HEK293T (cell line): ENCODE data around the gene WDR18.
A peak's percentile ranks its signal among the peaks of the same experiment; 100 is the strongest.

Source experiments
- CTCF ChIA-PET: fragments of 350-600 bp; formaldehyde crosslinking; extraction: SDS; loops from one replicate; lab custom pipeline; 2021; ENCODE audit warnings: antibody characterized with exemption, inconsistent platforms; lab: Yijun Ruan, JAX
- POLR2A ChIA-PET: fragments of 350-600 bp; formaldehyde crosslinking; extraction: SDS; loops from one replicate; lab custom pipeline; 2020; ENCODE audit warnings: antibody characterized with exemption, inconsistent platforms; lab: Yijun Ruan, JAX
- DNase-seq: peaks from one replicate; pipeline ENCODE4 v3.0.0; 2012; ENCODE audit warnings: mixed read lengths; ENCODE audit errors: extremely low spot score
- ARNT ChIP-seq: fragments of 450-650 bp; IDR thresholded peaks from 2 replicates; pipeline ENCODE4 v1.6.1; 2017; ENCODE audit warnings: mild to moderate bottlenecking
- BHLHE40 ChIP-seq: fragments of 450-650 bp; IDR thresholded peaks from 2 replicates; pipeline ENCODE4 v1.6.1; 2016; ENCODE audit warnings: mild to moderate bottlenecking, moderate library complexity, borderline replicate concordance
- CTBP1 ChIP-seq: fragments of 450-650 bp; IDR thresholded peaks from 2 replicates; pipeline ENCODE4 v1.6.1; 2016; ENCODE audit warnings: borderline replicate concordance
- ELF4 ChIP-seq: fragments of 450-650 bp; IDR thresholded peaks from 2 replicates; pipeline ENCODE4 v1.6.1; 2017; ENCODE audit warnings: antibody characterized with exemption
- FOXA1 ChIP-seq: fragments of 450-650 bp; IDR thresholded peaks from 2 replicates; pipeline ENCODE4 v1.6.1; 2016; ENCODE audit warnings: mild to moderate bottlenecking
- FOXK2 ChIP-seq: fragments of 450-650 bp; IDR thresholded peaks from 2 replicates; pipeline ENCODE4 v1.6.1; 2016; ENCODE audit warnings: mild to moderate bottlenecking
- FOXM1 ChIP-seq: fragments of 450-650 bp; IDR thresholded peaks from 2 replicates; pipeline ENCODE4 v1.6.1; 2017; ENCODE audit warnings: mild to moderate bottlenecking, borderline replicate concordance
- HDGF ChIP-seq: fragments of 450-650 bp; IDR thresholded peaks from 2 replicates; pipeline ENCODE4 v1.6.1; 2017; ENCODE audit warnings: antibody characterized with exemption, borderline replicate concordance
- L3MBTL2 ChIP-seq: fragments of 450-650 bp; conservative IDR thresholded peaks from 2 replicates; pipeline ENCODE4 v1.6.1; 2016; ENCODE audit warnings: mild to moderate bottlenecking
- LEF1 ChIP-seq: fragments of 450-650 bp; IDR thresholded peaks from 2 replicates; pipeline ENCODE4 v1.6.1; 2017; ENCODE audit warnings: mild to moderate bottlenecking, borderline replicate concordance
- NFRKB ChIP-seq: fragments of 450-650 bp; IDR thresholded peaks from 2 replicates; pipeline ENCODE4 v1.6.1; 2016; ENCODE audit warnings: mild to moderate bottlenecking, moderate library complexity
- PKNOX1 ChIP-seq: fragments of 450-650 bp; IDR thresholded peaks from 2 replicates; pipeline ENCODE4 v1.6.1; 2016
- SP1 ChIP-seq: fragments of 450-650 bp; IDR thresholded peaks from 2 replicates; pipeline ENCODE4 v1.6.1; 2017
- SUZ12 ChIP-seq: fragments of 450-650 bp; IDR thresholded peaks from 2 replicates; pipeline ENCODE4 v1.6.1; 2016; ENCODE audit warnings: mild to moderate bottlenecking
- TARDBP ChIP-seq: fragments of 450-650 bp; IDR thresholded peaks from 2 replicates; pipeline ENCODE4 v1.6.1; 2016
- ZNF384 ChIP-seq: fragments of 450-650 bp; IDR thresholded peaks from 2 replicates; pipeline ENCODE4 v1.6.1; 2016

Gene WDR18

GRCh38 chr19:960601-960938, 23.6 kb upstream of the WDR18 start:
- no peak for DNase-seq
- POLR2A ChIA-PET = no interaction called here
- CTCF ChIA-PET = no interaction called here

GRCh38 chr19:961866-962620, 22.1 kb upstream of the WDR18 start:
- CTCF ChIA-PET = interaction anchor here (0.6 kb wide), 1 partner anchor 34 kb away, joined by 3 read pairs; no protein-coding TSS in a partner anchor
- POLR2A ChIA-PET = no interaction called here
- DNase-seq = no peak
- no peak for TF ChIP-seq ELF4
- TF ChIP-seq HDGF = no peak
- TF ChIP-seq SP1 = no peak
- TF ChIP-seq BHLHE40 = no peak
- 0 out of 2 replicates have a peak, but pooled peaks have one; percentile 38 for TF ChIP-seq ZNF384
- TF ChIP-seq CTBP1 = no peak
- TF ChIP-seq SUZ12 = no peak
- no peak for TF ChIP-seq ARNT

More at GRCh38 chr19:960601-960938, 23.6 kb upstream of the WDR18 start:
- TF ChIP-seq SP1 (no peak), SUZ12 (no peak), FOXA1 (no peak), FOXK2 (no peak), BHLHE40 (no peak), ZNF384 (no peak), ARNT (no peak), PKNOX1 (no peak), ELF4 (no peak), NFRKB (no peak), HDGF (no peak), CTBP1 (no peak)

GRCh38 chr19:962683-963400, 21.3 kb upstream of the WDR18 start:
- ChIA-PET POLR2A (no interaction called here), CTCF (no interaction called here)
- no peak for DNase-seq
- TF ChIP-seq ARNT (no peak), FOXK2 (no peak), SUZ12 (no peak), L3MBTL2 (no peak), LEF1 (no peak), SP1 (no peak), PKNOX1 (no peak), FOXA1 (no peak), TARDBP (no peak), HDGF (no peak), ZNF384 (no peak)

GRCh38 chr19:963486-963951, 20.6 kb upstream of the WDR18 start:
- ChIA-PET CTCF (no interaction called here), POLR2A (no interaction called here)
- no peak for DNase-seq
- TF ChIP-seq FOXA1 (no peak), PKNOX1 (no peak), FOXM1 (no peak), CTBP1 (no peak), HDGF (no peak), FOXK2 (no peak), ZNF384 (no peak), TARDBP (no peak), ARNT (no peak), SP1 (no peak), LEF1 (no peak), NFRKB (no peak), SUZ12 (no peak), BHLHE40 (no peak), ELF4 (no peak), L3MBTL2 (no peak)

- CTCF ChIA-PET = no interaction called here
- DNase-seq = no peak
- POLR2A ChIA-PET = no interaction called here
- TF ChIP-seq LEF1 (no peak), ELF4 (no peak), ZNF384 (no peak), CTBP1 (no peak), BHLHE40 (no peak), SP1 (no peak), L3MBTL2 (no peak), FOXK2 (no peak), PKNOX1 (no peak), ARNT (no peak), FOXA1 (no peak), NFRKB (no peak), HDGF (no peak), TARDBP (no peak), FOXM1 (no peak), SUZ12 (no peak)
Observed at GRCh38 chr19:964116-964520, 20.0 kb upstream of the WDR18 start.
